HG03025 (cell line): ENCODE measurements around the gene CACNB2.
"Not testable (repeated sequence)": the region's sequence is repeated elsewhere in the genome, so short reads cannot be mapped to it uniquely, and the experiment has no call there.

Experiments
- ATAC-seq: cut with Tn5 transposase; IDR thresholded peaks from one replicate; pipeline ENCODE4 v1.9.1; 2021; ENCODE audit warnings: mild to moderate bottlenecking, moderate library complexity; ENCODE audit not compliant: unreplicated experiment, low FRiP score

CACNB2 gene

GRCh38 chr10:18540195-18540594 is 400.0 kb downstream of the CACNB2 start:
- no peak for ATAC-seq

- ATAC-seq: no peak
Observed at GRCh38 chr10:18542832-18543231, 402.6 kb downstream of the CACNB2 start.

- no peak for ATAC-seq
Observed at GRCh38 chr10:18545621-18546305, 405.5 kb downstream of the CACNB2 start.

GRCh38 chr10:18549105-18549504 is 408.9 kb downstream of the CACNB2 start:
- no peak for ATAC-seq

- no peak for ATAC-seq
Observed at GRCh38 chr10:18551473-18551872, 411.2 kb downstream of the CACNB2 start.

- ATAC-seq: no peak
Observed at GRCh38 chr10:18554479-18554878, 414.3 kb downstream of the CACNB2 start.

- no peak for ATAC-seq
Observed at GRCh38 chr10:18556522-18557147, 416.4 kb downstream of the CACNB2 start.

- ATAC-seq: no peak
Observed at GRCh38 chr10:18557960-18558359, 417.7 kb downstream of the CACNB2 start.

GRCh38 chr10:18561861-18562551 is 421.8 kb downstream of the CACNB2 start:
- no peak for ATAC-seq

- no peak for ATAC-seq
Observed at GRCh38 chr10:18563003-18563726, 422.9 kb downstream of the CACNB2 start.

- ATAC-seq: no peak
Observed at GRCh38 chr10:18565006-18565405, 424.8 kb downstream of the CACNB2 start.

GRCh38 chr10:18566177-18566576 is 426.0 kb downstream of the CACNB2 start:
- ATAC-seq: no peak

GRCh38 chr10:18567343-18567856 is 427.2 kb downstream of the CACNB2 start:
- no peak for ATAC-seq

GRCh38 chr10:18570386-18570785 is 430.2 kb downstream of the CACNB2 start:
- not testable (repeated sequence) for ATAC-seq

GRCh38 chr10:18571076-18571475 is 430.9 kb downstream of the CACNB2 start:
- ATAC-seq: no peak

GRCh38 chr10:18571780-18572179 is 431.6 kb downstream of the CACNB2 start:
- ATAC-seq: no peak

GRCh38 chr10:18572959-18573561 is 432.8 kb downstream of the CACNB2 start:
- no peak for ATAC-seq

- no peak for ATAC-seq
Observed at GRCh38 chr10:18576586-18576985, 436.4 kb downstream of the CACNB2 start.

GRCh38 chr10:18577823-18578685 is 437.8 kb downstream of the CACNB2 start:
- ATAC-seq: no peak
